SH-SY5Y (cell line): ENCODE measurements around the gene METAP1.

Experiments used
- GATA2 ChIP-seq: IDR thresholded peaks from 2 replicates; pipeline ENCODE4 v1.6.1; 2011; ENCODE audit warnings: mild to moderate bottlenecking, low read depth, low read length
- GATA3 ChIP-seq: IDR thresholded peaks from 2 replicates; pipeline ENCODE4 v1.6.1; 2011; ENCODE audit warnings: low read depth, mild to moderate bottlenecking, low read length, moderate library complexity

The METAP1 gene

DNA sequence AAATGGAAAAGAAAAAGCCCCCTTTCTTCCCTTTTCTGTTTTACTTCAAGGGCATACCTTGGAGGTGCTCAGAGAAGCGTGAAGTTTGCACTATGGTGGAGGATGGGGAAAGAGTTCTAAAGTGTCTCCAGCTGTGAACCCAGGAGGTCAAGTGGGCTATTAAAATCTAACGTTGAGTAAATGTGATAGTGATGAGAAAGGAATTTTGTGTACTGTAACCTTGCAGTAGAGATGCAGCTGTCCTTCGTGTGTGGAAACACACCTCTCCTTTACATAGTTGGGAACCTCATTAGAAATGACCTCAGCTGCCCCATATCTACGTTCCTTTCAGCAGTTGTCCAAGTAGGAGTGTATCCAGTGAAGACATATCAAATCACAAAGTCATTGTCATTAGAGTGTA, 66.6 kb downstream of the METAP1 start:
- TF ChIP-seq GATA3 (no peak), GATA2 (no peak)

DNA sequence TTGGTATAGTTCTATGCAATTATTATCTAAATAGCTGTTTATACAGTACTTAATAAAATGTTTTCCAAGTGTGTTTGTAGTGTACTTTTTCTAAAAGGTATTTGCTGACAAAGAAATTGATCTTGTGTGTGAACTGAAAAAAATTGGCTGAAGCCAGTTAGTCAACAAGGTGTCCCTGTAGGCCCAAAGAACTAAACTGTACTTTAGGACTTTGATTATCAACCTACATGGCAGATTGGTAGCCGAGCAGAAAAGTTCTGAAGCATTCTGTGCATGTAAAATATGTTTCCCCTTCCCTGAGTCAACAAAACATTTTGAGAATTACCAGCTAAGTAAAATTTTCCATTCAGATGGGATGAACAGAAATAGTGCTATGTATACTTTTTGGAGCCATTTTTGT, 72.1 kb downstream of the METAP1 start:
- no peak for TF ChIP-seq GATA3
- TF ChIP-seq GATA2 = no peak

DNA sequence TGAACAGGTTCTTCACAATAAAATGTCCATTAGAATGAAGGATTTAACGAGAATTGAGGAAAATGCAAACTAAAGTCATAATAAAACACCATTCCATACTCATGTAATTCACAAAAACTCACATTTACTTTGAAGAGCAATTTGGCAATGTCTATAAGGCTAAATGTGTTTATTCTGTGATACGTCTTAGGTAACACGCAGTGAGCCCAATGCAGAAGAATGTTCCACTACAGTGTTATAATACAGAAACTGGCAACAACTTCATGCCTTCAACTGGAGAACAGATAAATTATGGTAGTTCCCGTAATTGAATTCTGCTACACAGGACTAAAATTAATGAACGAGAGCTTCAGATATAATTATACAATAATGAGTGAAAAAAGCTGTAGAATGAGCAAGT, 75.6 kb downstream of the METAP1 start:
- TF ChIP-seq GATA2 = no peak
- TF ChIP-seq GATA3 = no peak

DNA sequence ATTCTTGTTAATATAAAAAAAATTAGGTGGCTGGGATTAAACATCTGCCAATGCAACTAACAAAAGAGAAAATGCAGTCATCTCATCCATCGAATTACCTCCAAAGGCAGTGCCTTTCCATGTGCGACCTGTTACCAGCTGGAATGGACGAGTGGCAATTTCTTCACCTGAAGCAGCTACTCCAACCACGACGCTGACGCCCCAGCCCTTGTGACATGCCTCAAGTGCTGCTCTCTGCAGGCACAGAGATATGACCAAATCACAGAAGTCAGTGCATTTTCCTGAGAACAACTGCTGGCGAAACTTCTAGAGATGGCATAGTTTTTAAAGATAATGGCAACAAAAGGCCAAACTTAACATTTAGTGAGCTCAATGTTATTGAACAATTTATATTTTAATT, 79.3 kb downstream of the METAP1 start:
- TF ChIP-seq GATA3 = no peak
- TF ChIP-seq GATA2 = no peak

DNA sequence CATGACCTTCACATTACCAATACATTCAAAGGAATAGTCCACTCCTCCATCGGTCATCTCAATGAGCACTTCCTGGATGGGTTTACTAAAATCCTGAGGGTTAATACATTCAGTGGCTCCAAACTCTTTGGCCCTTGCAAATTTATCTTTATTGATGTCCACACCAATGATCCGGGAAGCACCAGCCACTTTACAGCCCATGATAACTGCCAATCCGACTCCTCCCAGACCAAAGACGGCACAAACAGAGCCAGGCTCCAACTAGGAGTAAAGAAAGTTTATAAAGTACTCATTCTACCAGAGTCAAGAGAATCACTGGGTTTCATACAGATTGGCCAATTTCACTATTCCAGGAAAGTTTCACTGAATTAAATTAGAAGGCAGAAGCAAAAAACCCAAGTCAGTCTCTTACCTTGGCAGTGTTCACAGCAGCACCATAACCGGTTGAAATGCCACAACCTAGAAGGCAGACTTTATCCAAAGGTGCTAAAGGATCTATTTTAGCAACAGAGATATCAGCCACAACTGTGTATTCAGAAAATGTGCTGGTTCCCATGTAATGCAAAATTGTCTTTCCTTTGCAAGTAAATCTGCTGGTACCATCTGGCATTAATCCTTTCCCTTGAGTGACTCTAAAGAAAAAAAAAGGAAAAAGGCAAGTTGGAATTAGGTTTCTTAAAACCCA, 80.9 kb downstream of the METAP1 start:
- TF ChIP-seq GATA3 (no peak), GATA2 (no peak)

DNA sequence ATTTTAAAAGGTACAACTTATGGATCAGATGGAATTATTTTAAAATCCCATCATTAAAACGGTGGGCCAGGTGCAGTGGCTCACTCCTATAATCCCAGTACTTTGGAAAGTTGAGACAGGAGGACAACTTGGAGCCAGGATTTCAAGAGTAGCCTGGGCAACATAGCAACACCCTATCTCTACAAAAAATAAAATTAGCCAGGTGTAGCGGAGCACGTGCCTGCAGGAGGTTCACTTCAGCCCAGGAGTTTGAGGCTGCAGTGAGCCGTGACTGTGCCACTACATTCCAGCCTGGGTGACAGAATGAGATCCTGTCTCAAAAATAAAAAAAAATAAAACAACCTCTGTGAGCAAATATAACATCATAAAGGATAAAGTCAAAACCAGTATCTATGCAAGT, 81.7 kb downstream of the METAP1 start:
- TF ChIP-seq GATA3 = no peak
- no peak for TF ChIP-seq GATA2

DNA sequence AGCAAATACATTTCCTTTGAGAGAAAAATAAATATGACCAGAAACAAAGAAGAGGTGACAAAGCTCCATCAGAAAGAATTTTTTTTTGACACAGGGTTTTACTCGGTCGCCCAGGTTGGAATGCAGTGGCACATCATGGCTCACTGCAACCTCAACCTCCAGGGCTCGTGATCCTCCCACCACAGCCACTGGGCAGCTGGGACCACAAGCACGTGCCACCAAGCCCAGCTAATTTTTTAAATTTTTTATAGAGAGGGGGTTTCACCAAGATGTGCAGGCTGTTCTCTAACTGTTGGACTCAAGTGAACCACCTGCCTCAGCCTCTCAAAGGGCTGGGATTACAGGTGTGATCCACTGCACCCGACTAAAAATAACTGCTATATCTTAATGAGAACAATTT, 82.8 kb downstream of the METAP1 start:
- TF ChIP-seq GATA3 = no peak
- TF ChIP-seq GATA2 = no peak

DNA sequence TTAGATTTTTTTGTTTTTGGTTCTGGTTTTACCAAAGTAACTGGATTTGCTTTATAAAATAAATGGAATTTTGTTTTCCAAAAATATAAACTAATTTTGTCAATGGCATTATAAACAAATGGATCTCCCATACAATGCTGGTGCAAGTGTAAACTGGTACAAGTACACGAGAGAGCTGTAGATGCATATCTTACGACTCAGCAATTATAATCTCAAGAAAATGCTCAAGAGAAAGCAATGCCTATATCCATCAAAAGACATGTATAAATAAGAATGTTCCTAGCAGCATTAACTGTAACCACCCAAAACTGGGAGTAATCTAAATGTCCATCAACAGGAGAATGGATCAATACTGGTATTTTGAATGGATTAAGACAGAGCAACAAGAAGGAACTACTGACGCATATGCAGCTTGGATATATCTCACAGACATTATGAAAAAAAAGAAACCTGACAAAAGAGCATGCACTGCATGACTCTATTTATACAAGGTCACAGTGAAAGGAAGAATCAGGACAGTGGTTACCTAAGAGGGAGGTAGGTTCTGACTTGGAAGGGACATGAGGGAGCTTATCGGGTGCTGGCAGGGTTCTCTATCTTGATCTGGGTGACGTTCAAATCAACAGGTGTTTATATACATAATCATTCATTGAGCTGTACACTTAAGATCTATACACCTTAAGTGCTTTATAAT, 83.6 kb downstream of the METAP1 start:
- TF ChIP-seq GATA2 = no peak
- no peak for TF ChIP-seq GATA3

DNA sequence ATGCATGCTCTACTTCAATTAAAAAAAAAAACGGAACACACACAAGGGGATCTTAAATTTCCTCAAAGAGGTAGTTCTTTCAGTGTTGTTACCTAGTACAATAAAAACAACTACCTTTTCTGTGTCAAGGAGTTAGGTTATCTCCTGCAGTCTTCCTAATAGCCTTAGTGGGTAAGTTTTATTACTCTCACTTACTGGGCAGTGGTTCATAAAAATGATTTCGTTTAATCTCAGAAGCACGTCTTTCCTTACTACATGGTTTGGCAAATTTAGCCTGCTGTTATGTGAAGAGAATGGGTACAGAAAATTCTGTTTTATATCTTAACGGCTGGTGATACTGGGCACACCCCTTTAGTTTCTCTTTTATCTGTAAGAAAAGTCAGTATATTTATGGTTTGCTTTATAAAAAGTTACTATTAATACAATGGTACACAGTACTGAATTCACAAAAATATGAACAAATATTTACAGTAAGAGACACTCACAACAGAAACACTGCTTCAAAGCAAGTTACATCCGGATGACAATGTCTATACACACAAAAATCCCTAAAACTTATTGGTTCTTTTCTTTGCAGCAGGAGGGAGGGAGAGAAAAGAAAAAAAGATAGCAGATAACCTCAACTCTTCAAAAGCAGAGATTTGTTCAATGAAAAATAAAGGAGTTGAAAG, 84.2 kb downstream of the METAP1 start:
- TF ChIP-seq GATA2 = no peak
- TF ChIP-seq GATA3 = no peak

DNA sequence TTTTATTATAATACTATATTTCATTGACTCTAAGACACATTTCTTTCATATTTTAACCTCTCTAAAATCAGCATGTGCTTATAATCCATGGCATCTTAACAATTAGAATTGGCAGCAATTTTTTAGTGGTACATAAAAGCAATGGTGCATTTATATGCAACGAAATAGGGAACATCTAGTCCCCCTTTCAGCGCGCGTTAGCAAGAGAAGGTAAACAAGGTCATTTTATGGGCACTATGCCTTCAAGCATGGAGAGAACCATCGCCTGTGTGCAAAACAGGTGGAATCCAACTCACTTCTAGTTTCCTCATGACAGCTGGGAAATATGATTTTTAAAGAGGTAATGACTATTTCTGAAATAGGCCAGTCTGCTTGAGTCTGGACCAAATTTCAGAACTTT, 86.7 kb downstream of the METAP1 start:
- no peak for TF ChIP-seq GATA2
- TF ChIP-seq GATA3 = no peak

DNA sequence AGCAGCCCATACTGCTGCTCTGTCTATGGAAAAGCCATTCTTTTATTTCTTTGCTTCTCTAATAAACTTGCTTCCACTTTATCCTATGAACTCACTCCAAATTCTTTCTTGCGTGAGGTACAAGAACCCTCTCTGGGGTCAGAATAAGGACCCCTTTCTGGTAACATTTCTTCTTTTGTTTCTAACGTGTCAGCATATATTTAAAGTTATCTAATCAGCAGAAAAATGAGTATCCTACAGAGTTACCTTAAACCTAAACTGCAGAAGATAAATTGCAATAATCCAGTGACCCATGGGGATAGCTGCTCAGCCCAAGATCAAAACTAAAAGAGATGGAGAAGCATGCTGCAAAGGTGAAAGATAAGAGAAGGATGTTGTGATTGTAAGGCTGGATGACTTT, 89.1 kb downstream of the METAP1 start:
- TF ChIP-seq GATA3 (no peak), GATA2 (no peak)

DNA sequence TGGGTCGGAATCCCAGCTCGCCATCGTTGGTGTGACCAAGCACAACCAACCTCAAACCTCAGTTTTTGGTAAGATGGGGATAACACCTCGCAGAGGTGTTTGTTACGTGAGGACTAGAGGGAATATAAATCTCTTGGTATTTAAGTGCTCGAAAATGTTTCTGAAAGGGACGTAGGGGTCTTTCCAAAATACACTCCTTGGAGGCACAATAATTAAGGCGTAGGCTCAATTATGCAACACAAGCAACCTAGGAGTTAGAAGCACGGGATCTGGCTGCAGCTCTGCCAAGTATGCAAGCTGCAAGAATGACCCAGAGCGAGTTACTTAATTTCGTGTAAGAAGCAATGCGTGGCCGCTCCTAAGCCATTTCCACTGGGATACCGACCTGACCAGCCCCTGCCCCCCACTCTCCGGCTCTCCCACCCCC, 92.5 kb downstream of the METAP1 start:
- no peak for TF ChIP-seq GATA3

DNA sequence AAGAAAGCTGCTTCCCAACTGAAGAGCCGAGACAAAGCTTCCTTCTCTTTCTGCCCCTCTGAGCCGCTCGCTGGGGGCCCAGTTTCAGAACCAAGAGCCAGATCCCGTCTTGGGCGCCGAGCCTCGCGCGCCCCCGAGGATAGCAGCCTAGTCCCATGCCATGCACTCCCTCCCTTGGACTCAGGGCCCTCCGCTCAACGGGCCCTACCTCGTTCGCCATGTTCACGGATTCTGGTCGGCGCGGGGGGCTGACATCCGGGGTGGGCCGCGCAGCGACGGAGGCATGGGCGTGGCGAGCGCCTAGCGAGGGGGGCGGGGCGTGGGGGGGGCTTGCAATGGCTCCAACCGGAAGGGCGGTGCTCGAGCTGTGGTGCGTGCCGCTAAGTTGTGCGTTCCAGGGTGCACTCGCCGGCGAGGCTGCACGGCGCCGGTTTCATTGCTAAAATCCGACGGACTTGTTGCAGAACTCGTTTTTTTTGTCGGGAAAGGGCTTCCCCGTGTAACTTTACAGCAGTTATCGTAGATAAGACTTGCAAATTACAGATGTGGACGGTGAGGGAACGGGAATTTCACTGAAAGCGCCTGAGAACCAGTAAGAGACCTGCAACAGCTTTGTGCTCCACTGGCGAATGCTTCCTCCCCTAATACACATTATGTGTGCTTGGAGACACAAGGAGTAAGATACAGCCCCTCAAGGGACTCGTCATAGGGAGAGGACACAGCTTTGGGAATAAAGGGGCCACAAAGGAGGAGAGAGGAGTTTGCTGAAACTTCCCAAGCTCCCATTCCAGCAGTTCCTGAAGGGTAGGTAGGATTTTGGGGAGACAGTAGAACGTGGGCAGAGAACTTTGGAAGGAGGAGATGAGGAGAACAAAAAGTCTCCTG, 93.2 kb downstream of the METAP1 start, which contains the start of gene ADH5:
ADH5 (minus strand) TSS at position 308 of the 885 bp plus-strand sequence; CDS start at position 220, 88 bp downstream.
- 0 out of 2 replicates have a peak, but pooled peaks have one; percentile 1 for TF ChIP-seq GATA2
- TF ChIP-seq GATA3 = no peak

DNA sequence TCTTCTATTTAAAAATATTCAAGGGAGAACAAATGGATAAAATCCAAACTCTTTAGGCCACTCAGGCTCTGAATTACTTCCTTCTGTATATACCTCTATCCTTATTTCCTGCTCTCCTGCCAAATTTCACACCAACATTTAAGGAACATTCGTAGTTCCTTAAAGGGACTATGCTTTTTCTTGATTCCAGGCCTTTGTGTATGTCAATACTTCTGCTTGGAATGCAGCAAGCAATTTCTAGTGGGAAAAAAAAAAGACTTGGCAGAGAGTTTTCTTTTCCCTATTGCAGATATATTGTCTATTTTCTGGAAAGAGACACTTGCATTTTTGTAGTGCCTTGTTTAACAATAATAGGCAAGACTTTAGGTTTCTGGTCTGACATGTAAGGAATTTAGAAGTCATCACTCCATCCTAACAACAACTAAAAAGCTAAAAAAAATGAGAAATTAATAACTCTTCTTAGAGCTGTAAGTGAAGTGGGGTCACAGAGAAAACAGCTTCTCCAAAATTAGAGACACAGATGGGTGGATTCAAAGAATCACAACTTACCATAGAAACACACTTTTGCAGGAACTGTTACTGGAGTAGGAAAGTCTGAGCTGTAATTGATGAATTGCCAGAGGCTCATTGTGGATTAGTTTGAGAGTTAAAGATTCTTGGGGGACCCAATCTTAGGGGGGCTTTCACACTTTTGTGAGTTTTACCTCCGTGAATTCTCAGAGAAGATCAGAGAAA, 95.1 kb downstream of the METAP1 start:
- TF ChIP-seq GATA2 (no peak), GATA3 (no peak)
